Measurements from ENCODE around the gene LEMD1. TPM values are rescaled to one million over a fixed set of nuclear protein-coding genes. Genes with fewer than 3 reads are reported as not detected.
A peak's percentile ranks its signal among the peaks of the same experiment; 100 is the strongest.

LEMD1 gene
- polyA plus RNA-seq, 3 donors = 3.3 to 3.9 (median 3.6) TPM

DNA sequence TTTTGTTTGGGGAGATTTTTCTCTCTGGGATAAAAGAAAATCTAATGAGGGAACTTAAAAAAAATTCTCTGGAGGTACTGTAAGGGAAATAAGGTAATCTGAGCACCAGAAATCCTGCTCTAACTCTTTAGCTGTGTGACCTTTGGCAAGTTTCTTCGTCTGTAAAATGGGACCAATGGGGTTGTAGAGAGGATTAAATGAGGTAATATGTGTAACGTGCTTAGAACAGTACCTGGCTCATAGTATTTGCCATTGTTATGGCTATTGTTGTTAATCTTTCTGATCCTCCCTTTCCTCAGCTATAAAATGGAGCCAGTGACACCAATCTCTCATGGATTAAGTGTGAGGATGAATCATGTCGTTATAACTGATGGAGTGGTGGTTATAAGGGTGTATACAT lies 64.3 kb downstream of the LEMD1 start:
- no peak for DNase-seq (ENCODE audit: low read depth in 3 of 3, low spot score in 2 of 3)

DNA sequence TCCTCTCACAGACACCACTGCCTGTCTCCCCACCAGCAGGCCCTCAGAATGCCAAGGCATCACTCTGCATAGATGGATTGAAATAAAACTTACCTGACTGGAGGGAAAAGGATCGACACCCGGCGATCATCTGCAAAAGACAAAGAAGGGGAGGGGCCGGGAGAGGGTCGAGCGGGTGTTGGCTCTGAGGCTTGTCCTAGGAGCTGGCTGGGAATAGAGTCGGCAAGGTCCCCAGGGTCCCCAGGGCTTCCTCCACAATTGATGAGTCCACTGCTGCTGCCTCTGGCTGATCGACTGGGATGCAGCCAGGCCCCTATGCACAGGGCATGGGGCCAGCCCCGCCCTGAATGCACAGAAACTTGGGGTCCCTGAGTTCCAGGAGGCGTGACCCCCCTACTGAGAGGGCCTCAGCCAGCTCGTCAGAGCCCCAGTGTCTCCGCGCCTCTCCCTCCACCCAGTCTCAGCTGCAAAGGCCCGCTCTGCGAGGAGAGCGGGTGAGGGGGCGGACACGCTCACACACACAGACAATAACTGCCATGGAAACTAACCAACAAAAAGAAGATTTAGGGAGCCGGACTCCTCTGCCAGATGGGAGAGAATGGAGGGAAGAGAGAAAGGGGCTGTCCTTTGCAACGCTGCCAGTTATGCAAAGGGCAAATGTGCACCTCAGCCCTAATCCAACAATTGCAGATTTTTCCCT lies 65.3 kb downstream of the LEMD1 start, which contains the start of gene KLHDC8A:
Gene KLHDC8A, minus strand, starts transcription at position 483 of the 700 bp plus-strand sequence. CDS start 13,318 bp downstream, outside the sequence.
- DNase-seq (ENCODE audit: low read depth in 3 of 3, low spot score in 2 of 3) = peak in 2 of 3 donors; percentile 65 to 67

DNA sequence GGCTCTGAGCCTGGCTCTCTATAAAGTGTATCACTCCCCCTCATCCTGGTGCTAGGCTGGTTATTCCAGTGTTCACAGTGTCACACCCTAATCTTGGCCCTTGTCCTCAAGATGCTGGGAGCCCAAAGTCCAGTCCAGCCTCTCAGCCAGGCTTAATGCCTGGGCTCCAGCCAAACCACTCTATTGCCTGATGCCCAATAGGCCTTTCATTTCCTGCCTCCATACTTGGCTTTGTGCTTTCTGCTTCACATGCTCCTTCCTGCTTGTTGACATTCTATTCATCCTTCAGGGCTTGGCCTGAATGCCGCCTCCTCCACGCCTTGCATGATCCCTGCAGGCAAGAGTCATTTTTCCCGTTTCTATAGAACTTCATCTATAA lies 66.8 kb downstream of the LEMD1 start:
- DNase-seq (ENCODE audit: low read depth in 3 of 3, low spot score in 2 of 3) = no peak

GRCh38 chr1:205354259-205355074 lies 67.4 kb downstream of the LEMD1 start:
- DNase-seq (ENCODE audit: low read depth in 3 of 3, low spot score in 2 of 3) = no peak

DNA sequence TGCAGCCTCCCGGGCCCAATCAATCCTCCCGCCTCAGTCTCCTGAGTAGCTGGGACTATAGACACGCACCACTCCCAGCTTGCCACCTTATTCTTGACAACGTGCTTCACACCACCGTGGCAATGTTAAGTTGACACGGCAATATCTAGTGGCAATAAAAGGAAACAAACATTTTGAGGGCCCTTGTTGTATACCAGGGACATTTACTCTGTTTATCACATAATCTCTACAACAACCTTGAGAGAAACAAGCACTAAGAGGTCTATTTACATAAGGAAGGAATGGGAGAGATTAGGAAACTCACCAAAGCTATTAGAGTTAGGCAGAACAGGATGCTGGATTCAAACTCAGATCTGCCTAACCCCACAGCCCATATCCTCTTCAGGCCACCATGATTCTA lies 68.2 kb downstream of the LEMD1 start:
- DNase-seq (ENCODE audit: low read depth in 3 of 3, low spot score in 2 of 3) = no peak

GRCh38 chr1:205353191-205353590 lies 68.7 kb downstream of the LEMD1 start:
- DNase-seq (ENCODE audit: low read depth in 3 of 3, low spot score in 2 of 3) = no peak

DNA sequence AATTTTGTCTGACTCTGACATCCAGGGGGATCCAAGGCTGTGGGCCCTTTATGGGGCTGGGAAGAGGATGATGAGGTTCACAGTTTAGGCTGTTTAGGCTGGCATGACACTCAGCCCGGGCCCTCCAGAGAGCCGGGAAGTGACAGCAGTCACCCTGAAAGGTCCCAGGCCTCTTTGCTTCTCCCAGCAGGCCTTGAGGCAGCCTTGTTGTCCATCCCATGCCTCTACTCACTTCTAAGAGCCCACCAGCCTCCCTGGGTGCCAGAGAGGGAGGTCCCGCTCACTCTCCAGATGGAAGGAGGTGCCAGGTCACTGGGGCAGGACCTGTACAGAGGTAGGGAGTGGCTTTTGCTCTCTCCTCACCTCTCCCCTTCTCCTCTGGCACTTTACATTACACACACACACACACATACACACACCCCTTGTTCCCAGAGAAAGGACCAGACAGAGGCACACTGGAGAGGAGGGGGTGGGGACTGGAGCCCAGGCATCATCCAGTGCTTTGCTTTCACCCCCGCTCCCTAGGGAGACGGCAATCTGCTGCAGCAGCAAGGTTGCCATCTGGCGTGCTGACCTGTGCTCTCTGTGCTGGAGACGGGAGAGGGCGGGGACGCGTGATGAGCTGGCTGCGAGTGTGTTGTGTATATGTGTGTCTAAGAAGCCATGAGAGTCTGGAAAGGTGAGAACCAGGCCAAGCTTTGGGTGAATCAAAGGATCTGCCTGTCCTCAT lies 69.7 kb downstream of the LEMD1 start:
- no peak for DNase-seq (ENCODE audit: low read depth in 3 of 3, low spot score in 2 of 3)

DNA sequence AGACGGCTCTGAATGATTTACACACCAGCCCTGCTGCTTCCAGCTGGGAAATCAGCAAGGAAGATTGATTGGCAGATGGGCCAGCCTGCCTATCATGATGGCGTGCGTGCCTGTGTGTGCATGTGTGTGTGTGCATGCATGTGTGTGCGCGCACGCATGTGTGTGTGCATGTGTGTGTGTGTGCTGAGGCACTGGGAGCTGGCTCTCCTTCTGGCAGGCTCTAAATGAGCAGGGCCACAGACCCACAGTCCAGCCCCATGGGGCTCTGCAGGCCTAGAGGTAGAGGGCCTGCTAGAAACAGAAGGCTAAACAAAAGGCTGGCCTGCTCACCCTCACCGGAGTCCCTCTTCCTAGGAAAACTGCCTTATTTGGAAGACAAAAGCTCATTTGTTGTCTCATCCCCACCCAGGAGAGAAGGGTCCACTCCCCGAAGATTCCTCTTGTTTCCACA lies 71.1 kb downstream of the LEMD1 start:
- DNase-seq (ENCODE audit: low read depth in 3 of 3, low spot score in 2 of 3) = no peak

GRCh38 chr1:205350124-205350523 lies 71.7 kb downstream of the LEMD1 start:
- DNase-seq (ENCODE audit: low read depth in 3 of 3, low spot score in 2 of 3) = no peak

- no peak for DNase-seq (ENCODE audit: low read depth in 3 of 3, low spot score in 2 of 3)
Measured at GRCh38 chr1:205348554-205349487, 73.0 kb downstream of the LEMD1 start.

DNA sequence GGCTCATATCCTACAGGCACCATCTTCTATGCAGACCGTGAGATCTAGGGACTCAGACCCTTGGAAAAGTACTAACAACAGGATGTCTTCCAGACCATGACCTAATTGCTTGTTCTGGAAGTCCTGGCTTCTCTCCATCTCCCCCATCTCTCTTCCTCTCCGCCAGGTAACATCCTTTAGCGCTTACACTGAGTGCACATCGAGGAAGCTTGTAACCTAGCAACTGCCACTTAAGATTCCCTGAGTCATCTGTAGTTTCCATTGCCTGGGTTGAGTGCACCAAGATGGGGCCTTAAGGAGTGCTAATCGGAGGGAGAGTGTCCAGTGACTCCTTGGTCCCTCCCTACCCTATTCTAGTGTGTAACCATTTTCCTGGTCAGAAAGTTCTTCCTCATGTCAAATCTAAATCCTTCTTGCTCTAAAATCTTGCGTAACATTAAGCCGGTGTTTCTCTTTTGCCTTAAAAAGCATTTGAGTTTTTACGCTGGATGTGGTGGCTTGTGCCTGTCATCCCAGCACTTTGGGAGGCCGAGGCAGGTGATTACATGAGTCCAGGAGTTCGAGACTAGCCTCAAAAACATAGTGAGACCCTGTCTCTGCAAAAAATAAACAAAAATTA lies 74.8 kb downstream of the LEMD1 start:
- no peak for DNase-seq (ENCODE audit: low read depth in 3 of 3, low spot score in 2 of 3)

- no peak for DNase-seq (ENCODE audit: low read depth in 3 of 3, low spot score in 2 of 3)
Measured at GRCh38 chr1:205345761-205346160, 76.1 kb downstream of the LEMD1 start.

DNA sequence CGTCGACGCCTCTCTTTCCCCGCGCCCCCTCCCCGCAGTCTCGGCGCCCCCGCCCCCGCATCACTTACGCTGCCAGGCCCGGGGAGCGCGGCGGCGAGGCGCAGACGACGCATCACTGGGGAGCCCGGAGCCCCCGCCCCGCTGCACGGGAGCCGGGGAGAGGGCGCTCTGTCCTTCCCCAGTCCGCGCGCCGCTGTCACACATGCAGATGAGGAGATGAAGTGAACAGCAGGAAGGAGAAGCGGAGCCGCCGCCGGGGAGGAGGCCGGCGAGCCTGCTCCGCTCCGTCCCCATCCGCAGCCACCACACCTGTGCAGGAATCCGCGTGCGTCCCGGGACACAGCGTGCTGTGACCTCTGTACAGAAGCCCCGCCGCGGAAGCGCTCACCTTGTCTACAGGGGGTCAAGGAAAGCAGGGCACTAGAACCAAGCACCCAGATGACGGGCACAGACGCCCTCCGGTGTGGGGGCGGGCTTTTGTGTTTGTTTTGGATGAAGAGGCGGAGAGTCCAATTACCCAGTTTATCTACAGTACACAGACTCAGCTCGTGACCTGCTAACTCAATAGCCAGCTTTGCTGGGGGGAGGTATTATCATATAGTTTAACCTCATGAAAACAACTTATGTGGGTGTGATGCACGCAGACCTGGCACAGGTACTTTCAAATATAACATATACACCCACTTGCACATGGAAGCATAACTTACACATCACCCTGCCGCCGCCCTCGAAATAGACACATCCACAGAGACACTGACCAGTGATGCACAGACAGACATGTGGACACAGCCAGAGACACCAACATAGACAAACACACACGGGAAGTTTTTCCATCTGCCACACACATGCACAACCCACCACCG lies 77.6 kb downstream of the LEMD1 start:
- DNase-seq (ENCODE audit: low read depth in 3 of 3, low spot score in 2 of 3) = no peak

- DNase-seq (ENCODE audit: low read depth in 3 of 3, low spot score in 2 of 3) = no peak
Measured at GRCh38 chr1:205343431-205344065, 78.3 kb downstream of the LEMD1 start.

DNA sequence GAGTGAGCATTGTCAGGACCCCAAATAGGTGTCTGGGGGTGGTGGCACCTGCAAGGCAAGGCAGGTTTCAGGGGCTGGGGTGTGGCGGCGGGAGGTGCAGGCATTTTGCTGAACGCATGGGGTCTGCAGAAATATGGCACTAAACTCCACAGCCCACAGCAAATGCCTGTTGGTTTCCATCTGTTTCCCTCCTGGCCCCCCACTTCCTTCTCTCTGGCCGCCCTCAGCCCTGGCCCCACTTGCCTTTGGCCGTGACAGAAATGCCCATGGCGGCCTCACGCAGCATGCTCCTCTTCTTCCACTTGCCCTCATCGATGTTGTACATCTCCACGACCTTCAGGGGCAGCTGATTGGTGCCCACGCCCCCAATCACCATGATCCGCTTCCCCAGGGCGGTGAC lies 78.9 kb downstream of the LEMD1 start:
- no peak for DNase-seq (ENCODE audit: low read depth in 3 of 3, low spot score in 2 of 3)

- DNase-seq (ENCODE audit: low read depth in 3 of 3, low spot score in 2 of 3) = no peak
Measured at GRCh38 chr1:205340676-205341075, 81.2 kb downstream of the LEMD1 start.

DNA sequence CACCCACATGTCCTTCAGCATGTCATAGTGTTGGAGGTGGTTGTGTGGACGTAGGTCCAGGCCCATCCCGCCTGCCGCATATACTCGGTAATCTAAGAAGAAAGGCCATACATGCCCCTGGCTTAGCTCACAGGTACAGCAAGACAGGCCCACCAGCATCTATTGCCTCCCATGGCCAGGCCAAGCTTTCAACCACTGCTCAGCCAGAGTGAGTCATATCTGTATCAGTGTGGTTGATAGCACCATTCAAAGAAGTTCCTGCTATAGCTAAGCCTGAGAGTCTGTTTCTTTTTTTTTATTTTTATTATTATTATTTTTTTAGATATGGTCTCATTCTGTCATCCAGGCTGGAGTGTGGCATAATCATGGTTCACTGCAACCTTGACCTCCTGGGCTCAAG lies 82.1 kb downstream of the LEMD1 start:
- DNase-seq (ENCODE audit: low read depth in 3 of 3, low spot score in 2 of 3) = no peak

DNA sequence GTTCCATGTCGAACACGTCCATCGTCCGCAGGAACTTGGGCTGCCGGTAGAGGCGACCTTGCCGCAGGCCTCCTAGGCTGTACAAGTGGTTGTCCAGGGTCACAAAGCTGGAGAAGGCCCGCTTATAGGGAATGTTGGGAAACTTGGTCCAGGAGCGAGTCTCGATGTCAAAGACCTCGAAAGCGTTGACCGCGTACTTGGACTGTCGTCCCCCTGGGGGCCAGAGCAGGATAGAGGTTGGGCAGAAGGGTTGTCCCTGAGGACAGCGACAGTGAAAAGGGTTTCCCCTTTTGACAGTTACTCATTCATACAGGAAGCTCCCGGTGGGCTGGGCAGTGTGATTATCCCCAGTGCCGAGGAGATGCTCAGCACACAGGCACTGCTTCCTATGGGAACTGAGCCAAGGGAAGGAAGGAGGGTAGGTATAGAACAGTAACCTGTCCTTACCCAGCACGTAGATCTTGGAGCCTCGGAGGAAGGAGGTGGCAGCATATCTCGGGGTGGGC lies 82.6 kb downstream of the LEMD1 start:
- no peak for DNase-seq (ENCODE audit: low read depth in 3 of 3, low spot score in 2 of 3)
